Heart right ventricle (tissue), 16 donors: ENCODE results near the gene PHYHD1. TPM values are rescaled to one million over a fixed set of nuclear protein-coding genes. Genes with fewer than 3 reads are reported as not detected.
"Not testable (repeated sequence)": the region's sequence is repeated elsewhere in the genome, so short reads cannot be mapped to it uniquely, and the experiment has no call there.

Experiments
- ATAC-seq, 8 donors: fragments of 200-7000 bp; cut with Tn5 transposase; one replicate each; pipeline ENCODE4 v1.9.1; 2020; ENCODE audit warnings: mild to moderate bottlenecking in 8 of 8, moderate library complexity in 8 of 8, moderate number of reproducible peaks in 1 of 8
- DNase-seq, 2 donors: peaks; one replicate each; pipeline ENCODE4 v3.0.0-alpha.2; 2020
- H3K27ac ChIP-seq, 10 donors: fragments of 200-600 bp; sonication (generic) in 2 of 10; one replicate each; pipeline versions ENCODE4 v1.5.0 to v1.8.0; 2020 to 2022; ENCODE audit warnings: mild to moderate bottlenecking in 3 of 10
- H3K27me3 ChIP-seq, 7 donors: fragments of 200-600 bp; one replicate each; pipeline ENCODE4 v1.8.0; 2021 to 2022; ENCODE audit warnings: mild to moderate bottlenecking in 2 of 7
- H3K36me3 ChIP-seq, 9 donors: fragments of 200-600 bp; sonication (generic) in 1 of 9; one replicate each; pipeline versions ENCODE4 v1.5.0 to v1.8.0; 2020 to 2022; ENCODE audit warnings: mild to moderate bottlenecking in 2 of 9
- H3K4me1 ChIP-seq, 9 donors: fragments of 200-600 bp; sonication (generic) in 1 of 9; one replicate each; pipeline versions ENCODE4 v1.5.0 to v1.8.0; 2020 to 2022; ENCODE audit warnings: mild to moderate bottlenecking in 4 of 9
- H3K4me3 ChIP-seq, 10 donors: fragments of 200-600 bp; sonication (generic) in 2 of 10; one replicate each; pipeline versions ENCODE4 v1.5.0 to v1.8.0; 2020 to 2022; ENCODE audit warnings: mild to moderate bottlenecking in 7 of 10, moderate library complexity in 2 of 10
- H3K9me3 ChIP-seq, 11 donors: fragments of 200-600 bp in 10 of 11; sonication (generic) in 2 of 11; one replicate each; pipeline versions ENCODE4 v1.5.0 to v1.8.0; 2013 to 2022; ENCODE audit warnings: mild to moderate bottlenecking in 2 of 11, control low read depth in 1 of 11, moderate library complexity in 1 of 11
- WGBS, 2 donors: extraction: QIAGEN DNeasy Blood & Tissue Kit; methylation state at CpG; one replicate each; pipeline ENCODE4 v1.1.7; 2013; ENCODE audit warnings: inconsistent platforms in 1 of 2; 5-methylcytosine and 5-hydroxymethylcytosine counted together
- intact Hi-C, 10 donors: fragments of 100-400 bp; cut with DNase I; formaldehyde crosslinking; loops; one replicate each; pipeline versions ENCODE4 v1.11.1 to v1.14.2; 2022
- polyA plus RNA-seq, 2 donors: library from polyadenylated mRNA; stranded (reverse); fragments of 200-250 nt; gene quantifications; one replicate each; pipeline ENCODE4 v1.2.3, GENCODE V29; 2013
- total RNA-seq, 10 donors: library from RNA; stranded (reverse); fragmentation: NEBNext Ultra II Directional in 3 of 10; extraction: Animal tissue kit (Norgen Biotek cat#: 25700) in 3 of 10; gene quantifications; one replicate each; pipeline versions ENCODE4 v1.2.1 to v1.2.4, GENCODE V29; 2021 to 2023
- TF ChIP-seq, protein P1 (sequence below), 9 donors: fragments of 200-600 bp; sonication (generic) in 2 of 9; IDR thresholded peaks; one replicate each; pipeline versions ENCODE4 v1.5.0 to v1.8.0; 2021 to 2022; ENCODE audit warnings: antibody characterized with exemption in 9 of 9, mild to moderate bottlenecking in 5 of 9, moderate library complexity in 1 of 9
- donor health status: Arrhythmogenic right ventricular cardiomyopathy.
- donor health status: ischemic (EF 13 %, LVEDD 7.1; RV severe dilation, severe dysfunction).
- donor health status: healthy with polysubstance abuse.
- donor health status: DM: no; HTN: yes; CAD: no.
- donor health status: DM: no; HTN: no; CAD: no.
- donor health status: ischemic (EF 25% LVEDD 6.9; RV normal size, moderate dysfunction).
- donor health status: ischemic (EF 25% LVEDD 5.7; RV mildly dilated, moderate dysfunction).
- donor health status: healthy.
- donor health status: DM: yes; HTN: yes; CAD: no.
- donor health status: Ischemic cardiomyopathy.
- donor health status: ischemic (EF 35%, LVEDD 5.7; RV mildly dilated, moderate dysfunction).
- donor health status: nonischemic (EF 11% LVEDD 7.7; RV severe dilation, severe dysfunction).
- donor health status: DM: yes; HTN: yes; CAD: no.
- donor health status: PGD.
- donor health status: ischemic (EF 29% LVEDD 5.4; RV normal size, mild dysfunction).
- donor health status: nonischemic (EF 23%, LVEDD 6.1; RV moderate dilation, normal function).

Gene PHYHD1
- total and polyA plus RNA-seq, 12 donors: 14.7 to 49.2 (median 24.2) TPM

DNA sequence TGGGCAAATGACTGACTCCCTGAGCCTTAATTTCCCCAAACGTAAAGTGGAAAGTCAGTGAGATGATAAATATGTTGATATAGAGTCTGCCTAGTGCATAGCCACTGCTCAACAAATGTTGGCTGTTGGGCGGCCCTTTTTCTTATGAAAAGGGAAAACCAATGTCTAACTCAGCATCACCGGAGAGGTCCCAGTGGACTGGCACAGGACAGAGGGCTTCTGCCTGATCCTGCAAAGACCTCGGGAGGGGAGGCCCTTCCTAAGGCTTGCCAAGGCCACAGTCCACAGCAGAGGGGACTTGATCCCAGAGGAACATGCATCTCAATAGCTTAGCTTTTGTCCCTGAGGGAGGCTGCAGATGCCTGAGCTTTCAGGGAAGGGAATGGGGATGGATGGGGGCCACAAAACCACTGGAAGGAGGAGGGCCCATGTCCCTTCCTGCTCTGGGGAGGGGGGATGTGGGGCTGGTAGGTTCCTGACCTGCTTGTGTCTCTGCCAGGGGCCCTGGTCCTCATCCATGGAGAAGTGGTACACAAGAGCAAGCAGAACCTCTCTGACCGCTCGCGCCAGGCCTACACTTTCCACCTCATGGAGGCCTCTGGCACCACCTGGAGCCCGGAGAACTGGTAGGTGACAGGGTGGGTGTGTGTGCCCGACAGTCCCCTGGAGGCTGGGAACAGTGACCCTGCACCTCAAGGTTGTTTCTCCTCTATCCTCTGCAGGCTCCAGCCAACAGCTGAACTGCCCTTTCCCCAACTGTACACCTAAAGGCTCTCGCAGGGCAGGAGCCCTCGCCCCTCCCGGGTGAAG is 20.4 kb downstream of the PHYHD1 start:
- H3K4me3 ChIP-seq: no peak overlapping the region
- peak in 1 of 8 donors; percentile 6 for ATAC-seq
- no peak for DNase-seq
- no peaks in the 10 kb centered on the region for H3K9me3 ChIP-seq
- peaks cover 0 to 54% (median 7%) of the 10 kb centered on the region in 9 donors for H3K36me3 ChIP-seq
- H3K27me3 ChIP-seq: no peaks in the 10 kb centered on the region
- intact Hi-C loops: loop anchor here in 1 of 10 donors (10.0 kb wide), 1 partner anchor 256 kb away; the partner anchor contains the start of gene SET
- peaks cover 4 to 54% (median 40%) of the 10 kb centered on the region in 9 donors for H3K4me1 ChIP-seq
- H3K27ac ChIP-seq: peak overlapping the region in 9 of 10 donors; percentile 13 to 86 (median 52)
- TF ChIP-seq, protein P1, sequence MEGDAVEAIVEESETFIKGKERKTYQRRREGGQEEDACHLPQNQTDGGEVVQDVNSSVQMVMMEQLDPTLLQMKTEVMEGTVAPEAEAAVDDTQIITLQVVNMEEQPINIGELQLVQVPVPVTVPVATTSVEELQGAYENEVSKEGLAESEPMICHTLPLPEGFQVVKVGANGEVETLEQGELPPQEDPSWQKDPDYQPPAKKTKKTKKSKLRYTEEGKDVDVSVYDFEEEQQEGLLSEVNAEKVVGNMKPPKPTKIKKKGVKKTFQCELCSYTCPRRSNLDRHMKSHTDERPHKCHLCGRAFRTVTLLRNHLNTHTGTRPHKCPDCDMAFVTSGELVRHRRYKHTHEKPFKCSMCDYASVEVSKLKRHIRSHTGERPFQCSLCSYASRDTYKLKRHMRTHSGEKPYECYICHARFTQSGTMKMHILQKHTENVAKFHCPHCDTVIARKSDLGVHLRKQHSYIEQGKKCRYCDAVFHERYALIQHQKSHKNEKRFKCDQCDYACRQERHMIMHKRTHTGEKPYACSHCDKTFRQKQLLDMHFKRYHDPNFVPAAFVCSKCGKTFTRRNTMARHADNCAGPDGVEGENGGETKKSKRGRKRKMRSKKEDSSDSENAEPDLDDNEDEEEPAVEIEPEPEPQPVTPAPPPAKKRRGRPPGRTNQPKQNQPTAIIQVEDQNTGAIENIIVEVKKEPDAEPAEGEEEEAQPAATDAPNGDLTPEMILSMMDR (IDR thresholded peaks at IDR 0.05): no peak
- 81 to 88% methylated on average over 12 of the region's 12 CpGs for WGBS, 2 donors

DNA sequence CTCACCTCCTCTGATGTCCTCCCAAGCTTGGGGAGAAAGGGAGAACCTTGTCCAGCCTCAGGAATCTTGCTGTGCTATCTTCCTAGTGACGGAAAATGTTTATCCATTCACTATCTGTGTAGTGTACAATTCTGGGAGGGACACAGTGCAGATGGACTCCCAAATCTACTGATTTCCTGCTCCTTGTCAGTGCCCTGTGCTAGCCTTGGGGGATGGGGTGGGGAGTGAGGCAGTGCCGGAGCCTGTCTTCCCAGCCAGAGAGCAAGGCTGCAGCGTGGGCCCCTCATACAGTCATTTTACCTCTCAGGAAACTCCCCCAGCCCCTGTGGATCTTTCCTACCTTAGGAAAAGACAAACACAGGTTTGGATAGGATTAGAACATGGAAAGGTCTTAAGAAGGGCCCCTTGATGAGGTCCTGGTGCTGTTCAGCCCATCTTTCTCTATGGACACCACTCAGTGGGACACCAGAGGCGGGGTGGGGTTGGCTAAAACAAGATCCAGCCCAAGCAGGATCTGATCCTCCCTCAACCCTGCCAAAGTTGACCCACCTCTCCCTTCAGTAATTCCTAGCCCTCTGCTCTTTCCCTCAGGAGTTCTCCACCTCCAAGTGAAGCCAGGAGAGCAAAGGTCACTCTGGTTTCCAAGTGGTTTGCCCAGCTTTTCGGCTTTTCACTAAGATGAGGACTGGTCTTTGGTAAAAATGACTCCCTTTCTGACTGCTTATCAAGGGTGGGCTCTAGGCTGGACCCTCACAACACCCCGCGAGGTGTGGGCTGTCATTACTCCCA is 23.2 kb downstream of the PHYHD1 start:
- Histone ChIP-seq H3K27me3 (no peaks in the 10 kb centered on the region), H3K9me3 (no peaks in the 10 kb centered on the region), H3K36me3 (peaks cover 0 to 41% (median 7%) of the 10 kb centered on the region in 9 donors), H3K27ac (peak overlapping the region in 4 of 10 donors; percentile 59 to 86 (median 76)), H3K4me3 (no peak overlapping the region), H3K4me1 (peaks cover 12 to 71% (median 47%) of the 10 kb centered on the region in 9 donors)
- intact Hi-C loops: loop anchor here in 1 of 10 donors (10.0 kb wide), 1 partner anchor 259 kb away; the partner anchor contains the start of gene SET
- ATAC-seq (no peak), DNase-seq (no peak)
- TF ChIP-seq, protein P1 (IDR thresholded peaks at IDR 0.05): no peak
- WGBS, 2 donors: 89 to 91% methylated on average over 7 of the region's 7 CpGs

DNA sequence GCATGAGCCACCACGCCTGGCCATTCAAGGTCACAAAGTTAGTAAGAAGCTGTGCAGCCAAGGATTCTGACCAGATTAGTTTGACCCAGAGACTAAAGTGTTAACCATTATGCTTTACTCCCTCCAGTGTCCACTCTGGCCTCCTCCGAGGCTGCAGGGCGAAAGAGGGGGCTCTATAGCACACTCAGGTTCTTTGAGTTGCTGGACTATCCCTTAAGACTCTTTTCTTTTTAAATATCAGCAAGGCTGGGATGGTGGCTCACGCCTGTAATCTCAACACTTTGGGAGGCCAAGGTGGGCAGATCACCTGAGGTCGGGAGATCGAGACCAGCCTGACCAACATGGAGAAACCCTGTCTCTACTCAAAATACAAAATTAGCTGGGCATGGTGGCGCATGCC is 24.2 kb downstream of the PHYHD1 start:
- not testable (repeated sequence) for H3K9me3 ChIP-seq, H3K27ac ChIP-seq, ATAC-seq, H3K27me3 ChIP-seq, DNase-seq, H3K4me3 ChIP-seq
- peaks cover 12 to 72% (median 47%) of the 10 kb centered on the region in 9 donors for H3K4me1 ChIP-seq
- intact Hi-C loops: loop anchor here in 1 of 10 donors (10.0 kb wide), 1 partner anchor 260 kb away; the partner anchor contains the start of gene SET
- peaks cover 0 to 48% (median 7%) of the 10 kb centered on the region in 9 donors for H3K36me3 ChIP-seq
- 92% methylated on average over 7 of the region's 7 CpGs for WGBS, 2 donors

DNA sequence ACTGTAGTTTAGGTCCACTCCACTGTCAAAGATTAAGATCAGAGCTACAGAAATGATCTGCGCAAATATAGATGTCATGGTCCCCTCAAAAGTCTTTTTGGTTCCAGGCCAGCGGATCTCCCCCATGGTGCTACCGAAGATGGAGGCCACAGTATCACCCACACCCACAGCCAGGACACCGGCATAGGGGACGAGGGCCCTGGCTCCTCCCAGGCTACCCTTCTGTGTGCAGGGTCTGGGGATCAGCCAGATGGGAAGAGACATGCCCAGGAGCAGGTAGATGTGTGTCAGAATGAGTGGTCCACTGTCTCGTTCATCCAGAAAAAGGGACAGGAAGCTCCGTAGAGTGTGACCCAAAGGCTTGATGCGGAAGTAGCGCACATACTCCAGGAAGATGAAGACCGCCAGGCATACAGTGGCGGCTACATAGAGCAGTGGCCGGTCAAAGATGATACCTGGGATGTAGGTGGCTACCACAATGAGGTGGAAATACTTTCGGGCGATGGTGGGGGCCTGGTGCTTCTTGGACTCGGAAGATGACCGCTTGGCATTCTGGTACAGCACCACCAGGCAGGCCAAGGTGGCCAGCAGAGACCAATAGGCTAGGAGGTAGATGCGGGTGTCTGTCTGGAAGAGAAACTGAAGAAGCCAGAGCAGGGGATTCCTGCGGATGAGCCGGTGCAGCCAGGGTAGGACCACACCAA is 25.2 kb downstream of the PHYHD1 start:
- ATAC-seq: no peak
- Histone ChIP-seq H3K27ac (peak overlapping the region in 1 of 10 donors; percentile 96), H3K36me3 (peaks cover 0 to 58% (median 7%) of the 10 kb centered on the region in 9 donors), H3K27me3 (no peaks in the 10 kb centered on the region), H3K4me1 (peaks cover 9 to 62% (median 39%) of the 10 kb centered on the region in 9 donors), H3K4me3 (peak overlapping the region in 3 of 10 donors; percentile 77 to 90 (median 79)), H3K9me3 (no peaks in the 10 kb centered on the region)
- TF ChIP-seq, protein P1 (IDR thresholded peaks at IDR 0.05): no peak
- intact Hi-C loops: loop anchor here in 1 of 10 donors (10.0 kb wide), 1 partner anchor 261 kb away; the partner anchor contains the start of gene SET
- no peak for DNase-seq
- 96 to 97% methylated on average over 19 of the region's 19 CpGs for WGBS, 2 donors
